ENCODE data around the gene FCF1. TPM values are rescaled to one million over a fixed set of nuclear protein-coding genes. Genes with fewer than 3 reads are reported as not detected.

The FCF1 gene
- total and polyA plus RNA-seq, 9 of the 15 experiments (the other 6 are each of a cell fraction or from before 2014, with no cell fraction given) = 6.8 to 91.9 (median 40.0) TPM

- Histone ChIP-seq H4K20me1 (replicated peaks; ENCODE audit: control insufficient read depth, insufficient read depth, low read length) (no peaks in the 10 kb centered on the region), H3K9ac (ENCODE audit: insufficient read depth in 1 of 2, low read depth in 2 of 2, low read length in 2 of 2) (no peak overlapping the region), H3K27ac (ENCODE audit: extremely low read depth, low read depth, low read length) (no peak overlapping the region), H3K4me3 (no peak overlapping the region), H3K79me2 (ENCODE audit: control insufficient read depth, insufficient read depth, low read length) (no peaks in the 10 kb centered on the region), H3K4me1 (replicated peaks in 1 of 2; ENCODE audit: control insufficient read depth in 2 of 2, insufficient read depth in 2 of 2, low read length in 2 of 2) (no peaks in the 10 kb centered on the region), H3K36me3 (ENCODE audit: control insufficient read depth, insufficient read depth, low read length) (peaks cover 61% of the 10 kb centered on the region; the same call in 2 of the 3 replicates), H3K4me2 (ENCODE audit: insufficient read depth, low read length) (no peak overlapping the region), H2AFZ (ENCODE audit: low read depth, low read length) (no peak overlapping the region), H3K9me3 (replicated peaks; ENCODE audit: control insufficient read depth, insufficient read depth, low read depth, low read length) (no peaks in the 10 kb centered on the region), H3K9me1 (ENCODE audit: control insufficient read depth, insufficient read depth, low read length) (no peaks in the 10 kb centered on the region), H3K27me3 (ENCODE audit: control insufficient read depth in 2 of 2, insufficient read depth in 2 of 2, low read length in 2 of 2) (no peaks in the 10 kb centered on the region)
- no peak for TF ChIP-seq NFIX (CRISPR knock-in tag; IDR thresholded peaks at IDR 0.05; ENCODE audit: low read depth)
- no peak for TF ChIP-seq MIER1 (IDR thresholded peaks at IDR 0.05; ENCODE audit: low read depth)
- TF ChIP-seq VEZF1 (CRISPR knock-in tag; IDR thresholded peaks at IDR 0.05) = no peak
- TF ChIP-seq PHF21A (IDR thresholded peaks at IDR 0.05; ENCODE audit: borderline replicate concordance, low read depth) = no peak
- no peak for TF ChIP-seq KDM4B (IDR thresholded peaks at IDR 0.05; ENCODE audit: borderline replicate concordance in 2 of 2, low read depth in 1 of 2)
- no peak for TF ChIP-seq FOXJ2 (tag; IDR thresholded peaks at IDR 0.05)
- no peak for TF ChIP-seq PHB (CRISPR knock-in tag; IDR thresholded peaks at IDR 0.05)
- no peak for TF ChIP-seq HLTF (IDR thresholded peaks at IDR 0.05)
- no peak for TF ChIP-seq KLF16 (IDR thresholded peaks at IDR 0.05)
- no peak for TF ChIP-seq RBFOX2 (IDR thresholded peaks at IDR 0.05; ENCODE audit: low read depth, low read length)
- TF ChIP-seq HMGXB4 (CRISPR knock-in tag; IDR thresholded peaks at IDR 0.05) = no peak
- TF ChIP-seq RBM34 (IDR thresholded peaks at IDR 0.05; ENCODE audit: borderline replicate concordance, insufficient read depth, low read length) = no peak
- FAIRE-seq (no peak), DNase-seq (ENCODE audit: extremely low read depth in 1 of 4, low spot score in 3 of 4) (no peak), ATAC-seq (no peak)
- ChIA-PET CTCF (ENCODE audit: low intra/inter-chr PET ratio) (no interaction called here), POLR2A (no interaction called here)
- in situ Hi-C loops (cut with MboI) (no loop called here), intact Hi-C loops (cut with micrococcal nuclease) (no loop called here)
- no TSS peak for BruUV-seq (replicated peaks)
Observed at GRCh38 chr14:74675219-74675618, 37.7 kb upstream of the FCF1 start.
